ENCODE measurements around the gene SEC14L5.

- TF ChIP-seq CTCF (tag by site-specific recombination; IDR thresholded peaks at IDR 0.05), result no peak
- TF ChIP-seq ZNF449 (tag by site-specific recombination; IDR thresholded peaks at IDR 0.05), result no peak
- TF ChIP-seq ZBTB26 (tag by site-specific recombination; optimal IDR thresholded peaks at IDR 0.05), result no peak
- TF ChIP-seq HIC1 (tag by site-specific recombination; IDR thresholded peaks at IDR 0.05), result no peak
- TF ChIP-seq PBX3 (CRISPR knock-in tag; IDR thresholded peaks at IDR 0.05), result no peak
- TF ChIP-seq SP2 (tag by site-specific recombination; IDR thresholded peaks at IDR 0.05), result no peak
- TF ChIP-seq ZNF140 (tag by site-specific recombination; IDR thresholded peaks at IDR 0.05), result no peak
These were observed 74.6 kb downstream of the SEC14L5 start for GRCh38 chr16:5032748-5033167.

All from HEK293 (cell line).